Stimulated activated CD4-positive, alpha-beta T cell treated with anti-CD3 and anti-CD28 coated beads, TNF-alpha, amount 100 ng/mL, for 4 hours (primary cell): Measurements from ENCODE around the gene PPP1R1C.
"Not testable (repeated sequence)": the region's sequence is repeated elsewhere in the genome, so short reads cannot be mapped to it uniquely, and the experiment has no call there.

ENCODE experiments used
- DNase-seq, 3 experiments: peaks; one replicate each; pipeline ENCODE4 v3.0.0-alpha.2; 2020; ENCODE audit warnings: low read depth in 3 of 3

PPP1R1C gene

GRCh38 chr2:182014284-182014683 lies 28.6 kb downstream of the PPP1R1C start:
- DNase-seq = no peak

DNA sequence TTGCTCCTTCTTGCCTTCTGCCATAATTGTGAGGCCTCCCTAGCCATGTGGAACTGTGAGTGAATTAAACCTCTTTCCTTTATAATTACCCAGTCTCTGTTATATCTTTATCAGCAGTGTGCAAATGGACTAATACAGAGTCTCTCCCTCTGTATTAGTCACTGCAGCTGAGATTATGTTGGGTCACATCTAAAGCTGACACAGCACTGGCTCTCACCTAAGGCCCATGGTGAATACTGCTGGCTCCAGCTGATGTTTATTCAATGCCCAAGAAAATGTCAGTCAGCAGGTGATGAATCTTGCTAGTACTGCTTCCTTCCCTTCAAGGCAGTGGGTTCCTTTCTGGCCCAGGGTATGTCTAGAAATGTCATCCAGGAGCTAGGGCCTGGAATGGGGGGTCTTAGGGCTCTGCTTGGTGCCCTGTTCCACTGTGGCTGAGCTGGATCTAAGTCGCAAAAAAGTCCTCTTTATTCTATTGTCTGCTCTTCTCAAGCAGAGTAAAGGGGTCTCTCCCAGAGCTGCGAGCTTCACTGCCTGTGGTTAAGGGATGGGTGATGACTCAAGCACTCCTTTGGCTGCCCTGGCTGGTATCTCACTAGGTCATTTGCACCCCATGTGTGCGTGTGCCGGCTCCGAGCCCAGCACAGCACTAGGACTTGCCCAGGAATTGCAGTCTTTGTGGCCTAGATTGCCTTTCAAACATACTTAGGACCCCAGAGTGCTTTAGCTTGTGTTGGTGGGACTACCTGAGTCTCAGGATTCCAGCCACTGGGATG lies 29.9 kb downstream of the PPP1R1C start:
- DNase-seq = no peak

GRCh38 chr2:182018218-182018617 lies 32.6 kb downstream of the PPP1R1C start:
- DNase-seq = no peak

GRCh38 chr2:182019731-182020130 lies 34.1 kb downstream of the PPP1R1C start:
- no peak for DNase-seq

DNA sequence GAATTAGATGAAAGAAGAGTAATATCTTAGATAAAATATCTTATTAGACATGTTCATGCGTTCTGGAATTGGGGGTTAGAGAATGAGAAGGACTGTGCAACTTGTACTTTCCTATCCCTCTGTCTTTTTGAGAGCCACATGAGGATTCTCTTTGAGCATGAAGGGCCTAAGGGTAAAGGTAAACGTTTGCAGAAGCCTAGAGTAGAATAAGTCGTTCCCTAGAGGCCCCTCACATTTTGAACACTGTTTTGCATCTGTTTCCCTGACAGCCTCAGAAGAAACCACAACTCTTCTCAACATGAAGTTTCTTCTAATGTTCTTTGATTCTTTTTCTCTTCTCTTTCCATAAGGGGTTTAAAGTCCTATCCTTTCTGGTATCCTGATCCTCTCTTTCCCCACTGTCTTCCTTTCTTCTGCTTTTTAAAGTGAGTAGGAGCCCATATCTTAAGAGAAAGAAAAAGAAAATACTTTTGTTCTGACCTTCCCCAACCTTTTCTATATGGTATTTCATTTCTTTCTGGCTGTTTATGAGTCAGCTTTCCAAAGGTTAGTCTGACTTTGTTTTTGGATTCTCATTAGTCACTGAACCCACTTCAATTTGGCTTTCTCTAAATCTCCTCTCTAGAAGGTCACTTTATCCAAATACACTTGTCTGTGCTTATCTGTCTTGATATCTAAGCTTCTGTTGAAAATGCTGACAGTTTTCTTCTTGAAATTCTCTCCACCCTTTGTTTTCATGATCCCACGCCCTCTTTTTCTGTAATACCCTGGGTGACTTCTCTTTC lies 34.8 kb downstream of the PPP1R1C start:
- no peak for DNase-seq

GRCh38 chr2:182023235-182023634 lies 37.6 kb downstream of the PPP1R1C start:
- DNase-seq = no peak

DNA sequence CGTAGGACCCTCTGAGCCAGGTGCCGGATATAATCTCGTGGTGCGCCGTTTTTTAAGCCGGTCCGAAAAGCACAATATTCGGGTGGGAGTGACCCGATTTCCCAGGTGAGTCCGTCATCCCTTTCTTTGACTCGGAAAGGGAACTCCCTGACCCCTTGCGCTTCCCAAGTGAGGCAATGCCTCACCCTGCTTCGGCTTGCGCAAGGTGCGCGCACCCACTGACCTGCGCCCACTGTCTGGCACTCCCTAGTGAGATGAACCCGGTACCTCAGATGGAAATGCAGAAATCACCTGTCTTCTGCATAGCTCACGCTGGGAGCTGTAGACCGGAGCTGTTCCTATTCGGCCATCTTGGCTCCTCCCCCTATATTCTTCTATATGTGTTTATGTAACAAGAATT lies 45.2 kb downstream of the PPP1R1C start:
- DNase-seq = not testable (repeated sequence)

DNA sequence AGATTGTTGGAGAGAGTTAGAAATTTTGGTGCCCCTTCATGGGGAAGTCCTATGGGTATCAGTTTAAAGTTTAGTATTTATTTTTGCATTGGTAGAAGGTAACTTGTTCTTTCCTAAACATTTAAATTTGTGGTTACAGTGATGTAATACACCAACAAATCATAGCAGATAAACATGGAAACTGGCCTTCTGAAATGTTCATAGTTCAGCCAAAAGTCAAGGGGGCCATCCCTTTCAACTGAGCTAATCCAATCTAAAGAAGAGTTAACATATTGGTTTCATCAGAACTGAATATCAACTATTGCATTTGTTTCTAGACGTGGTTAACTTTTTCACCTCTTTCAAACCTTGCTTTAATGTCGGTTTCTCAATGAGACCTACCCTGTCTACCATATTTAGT lies 46.3 kb downstream of the PPP1R1C start:
- DNase-seq = no peak

- DNase-seq = no peak
Measured at GRCh38 chr2:182033449-182033848, 47.8 kb downstream of the PPP1R1C start.

GRCh38 chr2:182038576-182038975 lies 52.9 kb downstream of the PPP1R1C start:
- no peak for DNase-seq

DNA sequence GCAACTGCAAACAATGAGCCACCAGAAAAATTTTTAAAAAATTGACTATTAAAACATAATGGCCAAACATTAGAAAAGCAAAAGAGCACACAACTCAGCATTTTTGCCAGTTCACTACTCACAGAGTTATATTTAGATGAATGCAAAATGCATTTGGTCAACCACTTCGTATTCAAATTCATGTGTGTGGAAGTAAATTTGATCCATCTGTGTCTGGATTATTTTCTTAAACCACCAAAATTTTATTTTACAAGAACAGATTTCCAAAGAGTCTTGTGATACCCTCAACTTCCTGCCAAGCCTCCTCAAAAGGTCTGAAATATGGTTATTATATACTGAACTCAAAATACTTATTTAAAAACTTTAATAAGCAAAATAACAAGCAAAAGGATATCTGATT lies 57.4 kb downstream of the PPP1R1C start:
- DNase-seq = no peak

DNA sequence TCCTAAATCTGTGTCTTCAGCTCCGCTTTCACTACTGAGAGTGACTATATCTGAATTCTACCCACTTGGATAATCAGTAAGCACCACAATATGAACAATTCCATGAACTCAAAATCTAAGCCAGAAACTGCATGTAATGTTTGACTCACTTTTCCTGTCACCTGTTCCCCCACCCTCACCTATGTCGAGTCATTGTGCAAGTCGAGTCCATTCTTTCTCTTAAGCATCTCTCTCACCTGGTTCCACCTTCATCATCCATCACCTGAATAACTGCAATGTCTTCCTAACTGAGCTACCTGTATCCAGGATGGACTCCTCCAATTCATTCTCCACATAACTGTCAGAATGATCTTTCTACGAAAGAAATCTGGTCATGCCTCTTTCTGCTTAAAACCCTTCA lies 58.2 kb downstream of the PPP1R1C start:
- no peak for DNase-seq

- no peak for DNase-seq
Measured at GRCh38 chr2:182047544-182047943, 61.9 kb downstream of the PPP1R1C start.

- no peak for DNase-seq
Measured at GRCh38 chr2:182048088-182048487, 62.4 kb downstream of the PPP1R1C start.

- no peak for DNase-seq
Measured at GRCh38 chr2:182048621-182049020, 63.0 kb downstream of the PPP1R1C start.

DNA sequence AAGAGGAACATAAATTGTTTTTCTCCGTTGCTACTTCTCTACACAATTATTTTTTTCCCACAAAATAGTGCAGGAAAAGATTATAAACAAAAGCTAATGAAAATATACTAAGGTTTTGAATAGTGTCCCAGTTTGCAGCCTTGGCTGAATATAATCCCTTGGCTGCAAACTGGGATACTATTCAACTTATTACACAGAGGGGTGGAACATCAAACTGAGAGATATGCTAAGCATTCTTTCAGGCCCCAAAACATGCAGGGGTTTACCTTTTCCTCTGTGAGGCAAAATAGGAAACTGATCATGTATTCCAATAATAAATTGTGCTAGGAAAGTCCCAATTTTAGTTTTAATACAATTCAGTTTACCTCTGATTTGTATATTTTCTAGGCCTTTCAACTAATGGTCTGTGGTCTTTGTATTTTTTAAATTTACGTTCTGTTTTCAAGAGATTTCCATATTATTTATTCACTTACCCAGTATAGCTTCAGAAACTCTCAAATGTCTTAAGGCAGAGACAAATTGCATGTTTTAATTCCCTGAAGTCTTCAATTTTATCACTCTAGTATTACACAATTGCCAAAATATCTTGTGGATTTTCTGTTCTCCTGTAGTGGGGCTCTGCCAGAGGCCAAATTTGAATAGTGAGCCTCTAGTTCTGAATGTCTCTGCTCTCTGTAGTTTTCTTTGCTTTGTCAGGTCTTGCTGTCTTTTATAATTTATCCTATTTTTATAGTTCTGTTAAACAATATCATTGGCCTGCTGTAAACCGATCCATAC lies 63.9 kb downstream of the PPP1R1C start:
- DNase-seq = no peak

DNA sequence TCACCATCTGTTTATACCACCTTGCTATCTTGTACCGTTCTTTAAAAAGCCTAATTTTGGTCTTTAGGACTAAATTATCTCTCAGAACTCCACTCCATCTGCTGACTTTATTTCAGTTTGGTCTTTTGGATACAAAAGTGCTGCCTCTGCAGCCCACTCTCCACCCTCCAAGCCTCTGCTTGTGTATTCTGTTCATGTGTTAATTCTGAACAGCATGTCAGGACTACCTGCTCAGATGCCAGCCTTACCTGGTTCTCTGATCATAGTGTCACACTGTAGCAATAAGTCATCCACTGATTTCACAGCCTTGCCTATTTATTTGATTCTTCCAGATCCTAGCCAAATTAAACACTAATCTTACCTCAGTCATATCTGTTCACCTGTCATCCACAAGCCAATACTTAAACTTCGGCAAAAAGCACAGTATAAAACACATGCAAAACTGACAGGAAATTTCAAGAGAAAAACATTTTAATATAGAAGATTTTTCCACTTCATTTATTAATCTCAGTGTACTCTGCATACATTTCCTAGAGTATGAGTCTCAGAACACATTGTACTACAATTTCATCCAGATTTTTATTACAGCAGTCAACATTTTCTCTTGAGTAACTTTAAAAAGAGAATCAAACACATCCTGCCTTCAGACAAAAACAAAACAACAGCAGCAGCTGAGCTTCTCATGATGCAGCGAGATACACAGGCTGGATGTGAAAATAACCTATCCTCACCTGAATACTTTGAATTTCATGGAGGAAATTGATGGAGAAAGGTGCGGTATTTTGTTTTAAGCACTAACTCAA lies 64.9 kb downstream of the PPP1R1C start:
- no peak for DNase-seq

GRCh38 chr2:182055993-182056392 lies 70.3 kb downstream of the PPP1R1C start:
- DNase-seq = no peak

DNA sequence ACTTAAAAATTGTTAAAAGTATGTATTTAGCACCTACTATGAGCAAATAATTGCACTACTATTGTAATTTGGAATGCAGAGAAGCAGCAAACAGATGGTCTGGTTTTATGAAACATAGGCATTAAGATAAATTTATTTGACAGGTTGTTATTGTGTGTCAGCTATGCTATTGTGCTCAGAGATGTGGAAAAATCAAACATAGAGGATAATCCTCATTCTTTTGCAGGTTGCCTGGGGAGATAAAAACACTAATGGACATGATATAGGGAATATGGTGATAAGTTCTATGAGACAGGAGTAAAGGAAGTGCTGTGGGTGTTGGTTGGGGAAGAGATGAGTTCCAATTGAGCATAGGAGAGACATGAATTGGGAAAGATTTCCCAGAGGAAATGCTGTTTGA lies 71.3 kb downstream of the PPP1R1C start:
- DNase-seq = no peak

DNA sequence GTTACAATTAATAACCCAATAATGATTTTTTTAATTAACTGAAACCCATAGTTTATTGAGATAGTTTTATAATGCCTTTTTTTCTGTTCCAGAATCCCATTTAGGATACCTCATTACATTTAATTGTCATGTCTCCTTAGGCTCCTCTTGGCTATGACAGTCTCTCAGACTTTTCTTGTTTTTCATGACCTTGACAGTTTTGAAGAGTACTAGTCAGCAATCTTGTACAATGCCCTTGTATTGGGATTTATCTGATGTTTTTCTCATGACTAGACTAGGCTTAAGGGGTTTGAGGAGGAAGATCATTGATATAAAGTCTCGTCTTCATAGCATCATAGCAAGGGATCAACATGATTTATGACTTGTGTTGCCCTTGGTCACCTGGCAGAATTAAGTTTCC lies 72.4 kb downstream of the PPP1R1C start:
- DNase-seq = no peak

DNA sequence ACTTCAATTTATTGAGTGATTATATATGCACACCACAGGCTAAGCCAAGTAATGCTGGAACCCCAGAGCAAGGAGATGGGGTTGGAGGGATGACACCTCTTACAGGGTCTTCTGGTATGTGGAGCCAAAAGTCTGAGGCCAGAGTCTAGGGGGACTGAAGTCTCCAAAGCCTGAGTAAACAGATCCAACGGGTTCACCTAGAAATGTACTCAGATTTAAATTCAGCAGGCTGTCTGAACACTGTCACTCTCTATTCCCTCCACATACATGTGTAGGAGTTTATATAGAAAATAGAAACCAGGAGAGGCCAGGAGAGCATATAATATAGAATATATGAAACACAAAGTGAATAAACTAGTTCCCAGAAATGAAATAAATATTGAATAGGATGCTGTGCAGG lies 76.1 kb downstream of the PPP1R1C start:
- DNase-seq = no peak
